GM10847 (cell line): ENCODE data around the gene CUBN.

ENCODE experiments used
- POLR2A ChIP-seq: IDR thresholded peaks from 2 replicates; pipeline ENCODE4 v1.6.1; 2011; ENCODE audit not compliant: insufficient read length; ENCODE audit errors: extremely low read depth

The CUBN gene

DNA sequence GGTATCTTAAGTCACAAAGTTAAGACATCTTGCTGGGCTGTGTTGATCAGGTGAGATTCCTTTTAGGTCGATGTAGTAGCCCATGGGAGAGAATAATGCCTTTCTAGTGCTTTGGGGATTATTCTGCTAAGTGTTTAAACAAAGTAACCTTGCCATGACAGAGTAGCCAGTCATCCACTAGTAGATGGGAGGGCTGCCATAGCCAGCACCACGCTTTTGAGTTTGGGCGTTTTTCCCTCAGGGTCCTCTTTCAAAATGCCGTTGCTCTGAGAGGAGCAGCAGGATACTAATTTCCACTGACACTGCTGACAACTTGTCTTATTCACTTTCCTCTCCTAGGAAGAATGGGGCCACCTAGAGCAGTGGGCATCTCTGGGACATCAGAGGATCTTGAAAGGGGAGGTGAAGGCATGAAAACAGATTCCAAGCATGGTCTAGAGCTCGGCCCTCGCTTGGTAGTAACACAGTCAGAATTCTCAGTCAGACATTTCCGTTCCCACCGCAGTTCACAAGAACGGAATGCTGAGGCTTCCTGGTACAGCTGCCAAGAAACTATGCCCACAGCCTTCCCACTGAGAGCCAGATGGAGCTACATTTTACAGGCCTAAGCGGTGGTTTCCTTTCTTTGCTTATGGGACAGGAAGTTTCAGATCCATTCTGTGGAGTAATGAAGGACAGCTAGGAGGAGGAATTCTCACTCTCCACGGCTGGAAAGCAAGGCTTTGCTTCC lies 297.1 kb downstream of the CUBN start:
- no peak for TF ChIP-seq POLR2A

DNA sequence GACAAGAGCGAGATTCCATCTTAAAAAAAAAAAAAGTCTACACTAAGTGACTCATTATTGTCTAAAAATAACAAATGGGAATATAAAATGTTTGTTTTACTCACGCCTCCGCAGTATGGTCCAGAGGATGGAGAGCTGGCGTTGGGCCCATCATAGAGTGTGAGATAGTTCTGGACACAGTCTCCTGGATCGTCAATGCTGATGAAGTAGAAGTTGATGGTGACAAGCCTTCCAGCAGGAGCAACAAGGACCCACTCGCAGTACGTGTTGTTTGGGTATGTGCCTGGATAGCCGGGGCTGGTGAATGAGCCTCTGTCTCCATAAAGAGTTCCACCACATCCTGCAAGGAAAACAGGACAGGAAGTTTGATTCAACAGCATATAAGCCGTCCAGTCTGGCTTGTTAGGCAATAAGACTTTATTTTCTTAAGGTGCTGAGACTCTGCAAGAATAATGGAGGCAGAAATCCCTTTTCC lies 300.9 kb downstream of the CUBN start:
- no peak for TF ChIP-seq POLR2A

DNA sequence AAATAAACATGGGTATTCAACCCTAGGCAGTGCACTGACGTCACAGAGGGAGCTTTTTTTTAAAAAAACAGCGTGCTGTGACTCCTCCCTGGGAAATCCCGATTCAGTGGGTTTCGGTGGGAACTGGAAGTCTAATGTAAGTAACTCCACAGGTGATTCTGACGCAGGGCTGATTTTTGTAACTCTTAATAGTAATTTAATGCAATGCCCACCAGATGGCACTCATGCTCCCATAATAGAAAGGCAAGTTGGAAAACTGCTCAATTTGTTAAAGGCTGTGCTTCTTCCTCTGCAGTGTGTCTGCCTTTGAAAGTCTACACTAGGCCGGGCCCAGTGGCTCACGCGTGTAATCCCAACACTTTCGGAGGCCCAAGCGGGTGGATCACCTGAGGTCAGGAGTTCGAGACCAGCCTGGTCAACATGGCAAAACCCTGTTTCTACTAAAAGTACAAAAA lies 301.5 kb downstream of the CUBN start:
- no peak for TF ChIP-seq POLR2A

DNA sequence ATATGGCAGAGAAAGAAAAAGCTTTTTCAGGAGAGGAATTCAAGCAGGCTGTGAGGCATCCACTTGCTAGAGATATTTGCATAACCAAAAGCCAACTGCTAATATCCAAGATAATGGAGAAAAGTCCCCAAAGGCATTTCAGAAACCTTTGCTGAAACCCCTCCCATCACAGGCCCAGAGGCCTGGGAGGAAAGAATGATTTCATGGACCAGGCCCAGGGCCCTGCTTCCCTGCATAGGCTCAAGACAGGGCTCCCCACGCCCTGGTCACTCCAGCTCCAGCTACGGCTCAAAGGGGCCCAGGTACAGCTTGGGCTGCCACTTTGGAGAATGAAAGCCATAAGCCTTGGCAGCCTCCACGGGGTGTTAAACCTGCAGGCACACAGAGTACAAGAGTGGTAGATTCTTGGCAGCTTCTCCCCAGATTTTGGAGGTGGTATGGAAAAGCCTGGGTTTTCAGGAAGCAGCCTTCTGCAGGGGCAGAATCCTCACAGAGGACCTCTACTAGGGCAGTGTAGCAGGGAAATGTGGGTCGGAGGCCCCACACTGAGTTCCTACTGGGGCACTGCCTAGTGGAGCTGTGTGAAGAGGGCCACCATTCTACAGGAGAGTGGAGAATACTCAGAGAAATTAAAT lies 306.8 kb downstream of the CUBN start:
- TF ChIP-seq POLR2A = no peak

DNA sequence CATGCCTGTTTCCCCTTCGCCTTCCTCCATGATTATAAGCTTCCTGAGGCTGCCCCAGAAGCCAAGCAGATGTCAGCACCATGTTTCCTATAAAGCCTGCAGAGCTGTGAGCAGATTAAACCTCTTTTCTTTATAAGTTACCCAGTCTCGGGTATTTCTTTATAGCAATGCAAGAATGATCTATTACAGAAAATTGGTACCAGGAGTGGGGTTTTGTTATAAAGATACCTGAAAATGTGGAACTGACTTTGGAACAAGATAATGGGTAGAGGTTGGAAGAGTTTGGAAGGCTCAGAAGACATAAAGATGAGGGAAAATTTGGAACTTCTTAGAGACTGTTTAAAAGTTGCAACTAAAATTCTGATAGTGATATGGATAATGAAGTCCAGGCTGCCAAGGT lies 307.6 kb downstream of the CUBN start:
- TF ChIP-seq POLR2A = no peak

DNA sequence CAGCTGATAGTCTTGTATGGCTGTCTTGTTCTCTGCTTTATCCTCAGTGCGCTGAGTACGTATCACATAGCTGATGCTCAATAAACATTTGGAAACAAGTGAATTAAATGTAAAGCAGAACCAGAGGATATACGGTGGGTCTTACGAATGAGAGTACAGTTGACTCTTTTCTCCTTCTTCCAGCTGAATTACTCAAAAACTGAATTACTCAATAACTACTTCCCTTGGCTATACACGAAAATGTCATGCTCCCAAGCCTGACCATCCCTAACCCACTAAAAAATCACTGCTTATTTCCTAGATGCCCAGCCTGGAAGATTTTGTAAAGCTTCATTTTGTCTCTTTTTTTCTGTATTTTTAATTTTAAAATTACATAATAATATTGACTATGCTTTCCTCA lies 309.2 kb downstream of the CUBN start:
- no peak for TF ChIP-seq POLR2A

DNA sequence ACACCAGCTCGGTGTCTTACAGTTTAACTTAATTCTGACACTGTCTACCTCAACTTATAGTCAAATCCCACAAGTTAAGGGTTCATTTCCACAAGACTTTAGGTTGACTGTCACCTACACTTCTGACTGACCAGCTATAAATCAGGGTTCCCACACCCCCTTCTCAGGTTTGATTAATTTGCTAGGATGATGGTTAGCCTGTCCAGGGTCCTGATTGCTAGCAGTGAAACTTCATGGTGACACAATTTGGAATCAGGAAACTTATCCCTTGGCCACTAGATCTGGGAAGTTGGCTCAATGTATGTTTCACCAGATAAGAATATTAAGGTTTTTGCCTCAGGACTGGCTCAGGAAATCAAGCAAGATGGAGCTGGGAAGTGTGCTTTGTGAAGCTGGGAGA lies 309.6 kb downstream of the CUBN start:
- no peak for TF ChIP-seq POLR2A

DNA sequence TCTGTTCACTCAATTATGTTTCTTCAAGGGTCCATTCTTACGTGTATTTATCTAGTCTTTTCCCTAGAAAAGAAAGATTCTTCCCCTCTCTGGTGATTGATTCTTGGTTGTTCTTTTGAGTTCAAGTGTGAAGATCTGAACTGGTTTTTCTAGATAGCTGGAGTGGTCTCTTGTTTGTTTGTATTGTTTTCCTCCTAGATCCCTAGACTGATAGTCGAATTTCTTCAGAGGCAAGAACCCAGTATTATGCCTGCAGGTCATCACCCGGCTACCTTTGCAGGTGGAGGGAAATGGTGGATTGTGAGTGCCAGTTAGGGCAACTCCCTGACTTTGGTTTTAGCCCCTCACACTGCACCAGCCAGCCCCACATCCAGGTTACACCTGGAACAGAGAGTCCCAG lies 310.2 kb downstream of the CUBN start:
- TF ChIP-seq POLR2A = no peak

DNA sequence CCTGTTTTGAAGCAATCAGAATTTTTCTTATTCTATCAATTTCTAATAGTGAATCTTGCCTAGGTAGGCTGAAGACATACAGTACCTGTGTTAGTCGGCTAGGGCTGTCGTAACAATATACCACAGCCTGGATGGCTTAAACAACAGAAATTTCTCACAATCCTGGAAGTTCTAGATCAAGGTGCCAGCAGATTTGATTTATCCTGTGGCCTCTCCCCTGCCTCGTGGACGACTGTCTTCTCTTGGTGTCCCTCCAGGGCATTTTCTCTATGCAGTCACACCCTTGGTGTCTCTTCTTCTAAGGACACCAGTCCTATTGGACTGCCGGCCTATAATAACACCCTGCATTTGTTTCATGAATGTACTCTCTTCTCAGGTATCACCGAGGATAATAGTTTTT lies 310.6 kb downstream of the CUBN start:
- no peak for TF ChIP-seq POLR2A

DNA sequence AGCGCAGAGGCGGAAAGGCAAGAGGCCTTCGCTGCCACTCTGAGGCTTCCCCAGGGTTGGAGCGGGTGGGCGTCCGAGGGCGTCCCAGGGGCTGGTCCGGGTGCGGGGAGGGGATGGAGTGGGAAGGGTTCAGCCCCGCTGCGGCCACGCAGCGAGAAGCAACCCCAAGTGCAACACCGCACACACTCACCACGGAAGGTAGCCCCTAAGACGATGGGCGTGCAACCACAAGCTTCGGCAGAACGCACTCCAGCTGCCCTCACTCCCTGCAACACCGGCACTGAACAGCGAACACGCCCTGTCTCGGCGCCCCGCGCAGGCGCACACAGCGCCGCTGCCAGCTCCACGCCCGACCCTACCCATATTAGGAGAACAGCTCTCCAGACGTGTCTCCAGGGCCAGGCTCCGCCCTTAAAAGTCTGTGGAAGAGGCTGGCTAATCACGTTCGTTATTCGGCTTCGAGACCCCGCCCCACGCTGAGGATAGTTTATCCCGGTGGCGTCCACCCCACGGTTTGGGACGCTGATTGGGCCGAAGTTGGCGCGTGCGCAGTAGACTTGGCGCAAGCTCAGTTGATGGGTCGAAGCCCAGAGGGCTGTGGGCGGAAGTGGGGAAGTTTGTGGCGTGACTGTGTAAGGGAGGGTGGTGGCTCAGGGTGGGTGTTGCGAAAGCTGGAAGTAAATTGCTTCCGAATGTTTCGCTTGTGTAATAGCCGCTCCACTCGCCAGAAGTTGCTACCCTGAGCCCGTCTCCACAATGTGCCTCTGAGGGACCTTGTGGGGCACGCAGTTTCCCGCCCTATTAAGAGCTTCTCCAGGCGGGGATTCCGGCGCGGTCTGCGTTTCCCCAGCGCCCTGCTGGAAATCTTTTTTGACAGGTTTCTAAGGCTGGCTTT lies 312.2 kb downstream of the CUBN start, which contains the start of gene RSU1:
TSS of gene RSU1 (minus strand) at position 300 of the 895 bp plus-strand sequence. CDS start 343 bp downstream, outside the sequence.
- TF ChIP-seq POLR2A = peak; percentile 74

DNA sequence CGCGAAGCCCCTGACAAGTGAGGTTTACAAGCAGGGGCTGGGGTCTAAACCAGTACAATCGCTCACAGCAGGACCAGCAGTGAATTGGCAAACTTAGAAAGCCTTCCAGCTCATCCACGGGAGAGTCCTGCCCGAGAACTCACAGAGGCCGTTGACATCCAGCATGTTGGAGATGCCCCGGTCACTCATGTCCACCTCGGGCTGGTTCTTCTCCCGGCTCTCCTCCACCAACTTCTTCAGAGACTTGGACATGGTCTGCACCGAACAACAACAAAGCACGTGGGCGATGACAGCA lies 312.8 kb downstream of the CUBN start:
- TF ChIP-seq POLR2A = no peak

DNA sequence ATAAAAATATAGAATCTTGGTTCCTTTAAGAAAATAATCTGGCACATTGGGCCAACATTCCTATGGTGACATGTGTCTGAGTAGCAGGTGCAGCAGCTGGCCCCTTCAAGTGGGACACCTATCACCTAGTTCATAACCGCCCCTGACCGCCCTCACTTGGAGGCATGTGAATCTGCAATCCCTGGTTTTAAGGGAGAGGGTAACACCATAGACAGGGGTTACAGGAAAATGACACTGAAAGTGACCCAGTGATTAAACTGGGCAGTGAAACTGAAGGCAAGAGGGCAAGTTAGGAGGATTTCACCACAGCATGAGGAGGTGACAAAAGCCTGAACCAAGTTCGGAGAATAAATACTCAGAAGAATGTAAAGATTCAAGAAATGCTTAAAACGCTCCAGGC lies 313.4 kb downstream of the CUBN start:
- TF ChIP-seq POLR2A = no peak

DNA sequence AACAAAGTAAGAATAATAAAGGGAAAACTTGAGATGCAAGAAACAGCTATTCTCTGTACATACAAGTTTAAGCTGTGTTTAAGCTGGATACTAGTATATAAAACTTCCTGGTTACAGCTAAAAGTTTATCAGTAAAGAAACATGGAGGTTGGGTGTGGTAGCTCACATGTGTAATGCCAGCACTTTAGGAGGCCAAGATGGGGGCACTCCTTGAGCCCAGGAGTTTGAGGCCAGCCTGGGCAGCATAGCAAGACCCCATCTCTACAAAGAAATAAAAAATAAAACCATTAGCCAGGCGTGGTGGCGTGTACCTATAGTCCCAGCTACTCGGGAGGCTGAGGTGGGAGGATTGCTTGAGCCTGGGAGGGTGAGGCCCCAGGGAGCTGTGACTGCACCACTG lies 315.6 kb downstream of the CUBN start:
- TF ChIP-seq POLR2A = no peak

DNA sequence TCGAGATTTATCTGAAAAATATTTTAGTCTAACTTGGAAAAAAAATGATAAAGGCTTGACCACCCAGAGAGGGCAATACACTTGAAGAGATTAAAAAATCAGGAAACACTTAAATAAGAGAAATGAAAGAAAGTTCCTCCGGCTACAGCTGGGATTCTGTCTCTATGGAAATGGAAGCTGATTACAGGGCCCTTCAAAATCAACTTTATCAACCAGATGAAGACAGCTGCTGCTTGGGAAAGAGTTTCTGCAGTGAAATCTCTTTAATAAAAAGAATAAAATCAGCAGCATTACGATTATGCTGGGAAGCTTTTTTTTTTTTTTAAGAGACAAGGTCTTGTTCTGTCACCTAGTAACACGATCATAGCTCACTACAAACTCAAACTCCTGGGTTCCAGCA lies 316.9 kb downstream of the CUBN start:
- no peak for TF ChIP-seq POLR2A

DNA sequence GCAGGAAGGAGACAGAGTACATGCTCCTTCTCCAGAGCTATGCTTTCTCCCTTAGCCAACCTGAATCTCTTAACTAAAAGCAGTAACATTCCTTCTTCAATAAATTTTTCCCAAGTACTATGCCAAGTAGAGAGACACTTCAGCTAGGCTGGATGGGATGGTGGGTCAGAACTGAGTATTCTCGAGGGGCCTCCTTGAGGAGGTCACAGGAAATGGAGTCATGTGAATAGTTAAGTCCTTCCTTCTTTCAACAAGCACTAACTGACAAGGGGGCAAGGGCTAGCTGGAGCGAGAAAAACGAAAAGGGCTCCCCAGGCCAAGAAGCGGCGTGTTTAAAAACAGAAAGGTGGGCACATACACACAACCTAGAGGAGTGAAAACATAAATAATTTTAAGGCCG lies 317.8 kb downstream of the CUBN start:
- no peak for TF ChIP-seq POLR2A

DNA sequence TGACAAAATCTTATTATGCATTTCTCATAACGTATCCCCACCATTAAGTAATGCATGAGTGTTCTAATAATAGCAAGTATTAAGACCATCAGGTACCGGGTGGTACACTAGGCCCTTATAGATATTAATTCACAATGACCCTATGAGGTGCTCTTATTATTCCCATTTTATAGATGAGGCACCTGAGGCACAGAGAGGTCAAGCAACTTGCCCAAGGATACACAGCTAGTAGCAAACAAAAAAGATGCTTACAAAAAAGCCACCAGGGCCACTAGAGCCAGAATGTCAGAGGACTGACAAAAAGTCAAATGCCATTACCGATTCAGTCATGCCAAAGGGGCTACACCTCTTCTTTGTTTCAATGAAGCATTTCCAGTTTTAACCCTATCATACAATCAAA lies 318.3 kb downstream of the CUBN start:
- TF ChIP-seq POLR2A = no peak
